Measurements from ENCODE around the gene NDUFS4. TPM values are rescaled to one million over a fixed set of nuclear protein-coding genes. Genes with fewer than 3 reads are reported as not detected.
"Not testable (repeated sequence)": the region's sequence is repeated elsewhere in the genome, so short reads cannot be mapped to it uniquely, and the experiment has no call there.

NDUFS4 gene
- total RNA-seq, 1 donor from 2014 or later = 97.9 TPM

GRCh38 chr5:53575101-53575500, 14.7 kb downstream of the NDUFS4 start:
- DNase-seq (ENCODE audit: low read depth in 2 of 2) = no peak

- DNase-seq (ENCODE audit: low read depth in 2 of 2) = no peak
Observed at GRCh38 chr5:53575831-53576230, 15.4 kb downstream of the NDUFS4 start.

GRCh38 chr5:53576674-53577073, 16.2 kb downstream of the NDUFS4 start:
- no peak for DNase-seq (ENCODE audit: low read depth in 2 of 2)

GRCh38 chr5:53578854-53579253, 18.4 kb downstream of the NDUFS4 start:
- no peak for DNase-seq (ENCODE audit: low read depth in 2 of 2)

GRCh38 chr5:53580547-53580946, 20.1 kb downstream of the NDUFS4 start:
- DNase-seq (ENCODE audit: low read depth in 2 of 2) = no peak

GRCh38 chr5:53582225-53582624, 21.8 kb downstream of the NDUFS4 start:
- no peak for DNase-seq (ENCODE audit: low read depth in 2 of 2)

- DNase-seq (ENCODE audit: low read depth in 2 of 2) = no peak
Observed at GRCh38 chr5:53590759-53591158, 30.3 kb downstream of the NDUFS4 start.

- DNase-seq (ENCODE audit: low read depth in 2 of 2) = no peak
Observed at GRCh38 chr5:53594419-53594818, 34.0 kb downstream of the NDUFS4 start.

- no peak for DNase-seq (ENCODE audit: low read depth in 2 of 2)
Observed at GRCh38 chr5:53597894-53598293, 37.5 kb downstream of the NDUFS4 start.

- peak in 1 of 2 donors; percentile 1 for DNase-seq (ENCODE audit: low read depth in 2 of 2)
Observed at GRCh38 chr5:53601570-53601969, 41.1 kb downstream of the NDUFS4 start.

- no peak for DNase-seq (ENCODE audit: low read depth in 2 of 2)
Observed at GRCh38 chr5:53603009-53603687, 42.7 kb downstream of the NDUFS4 start.

GRCh38 chr5:53604309-53604708, 43.9 kb downstream of the NDUFS4 start:
- no peak for DNase-seq (ENCODE audit: low read depth in 2 of 2)

- no peak for DNase-seq (ENCODE audit: low read depth in 2 of 2)
Observed at GRCh38 chr5:53607886-53608285, 47.4 kb downstream of the NDUFS4 start.

- DNase-seq (ENCODE audit: low read depth in 2 of 2) = not testable (repeated sequence)
Observed at GRCh38 chr5:53608897-53609296, 48.5 kb downstream of the NDUFS4 start.

GRCh38 chr5:53613061-53613460, 52.6 kb downstream of the NDUFS4 start:
- no peak for DNase-seq (ENCODE audit: low read depth in 2 of 2)

GRCh38 chr5:53613536-53613935, 53.1 kb downstream of the NDUFS4 start:
- DNase-seq (ENCODE audit: low read depth in 2 of 2) = no peak

- DNase-seq (ENCODE audit: low read depth in 2 of 2) = no peak
Observed at GRCh38 chr5:53614376-53614885, 54.0 kb downstream of the NDUFS4 start.

GRCh38 chr5:53616939-53617549, 56.6 kb downstream of the NDUFS4 start:
- peak in 1 of 2 donors; percentile 5 for DNase-seq (ENCODE audit: low read depth in 2 of 2)

- DNase-seq (ENCODE audit: low read depth in 2 of 2) = no peak
Observed at GRCh38 chr5:53631251-53631650, 70.8 kb downstream of the NDUFS4 start.

- peak in 1 of 2 donors; percentile 3 for DNase-seq (ENCODE audit: low read depth in 2 of 2)
Observed at GRCh38 chr5:53642061-53642460, 81.6 kb downstream of the NDUFS4 start.

GRCh38 chr5:53643445-53643844, 83.0 kb downstream of the NDUFS4 start:
- DNase-seq (ENCODE audit: low read depth in 2 of 2) = no peak

GRCh38 chr5:53645078-53645477, 84.6 kb downstream of the NDUFS4 start:
- DNase-seq (ENCODE audit: low read depth in 2 of 2) = no peak

- DNase-seq (ENCODE audit: low read depth in 2 of 2) = no peak
Observed at GRCh38 chr5:53649352-53649751, 88.9 kb downstream of the NDUFS4 start.

All from dermis microvascular lymphatic vessel endothelial cell (primary cell).